Stimulated activated CD8-positive, alpha-beta memory T cell treated with anti-CD3 and anti-CD28 coated beads, Interleukin-12 subunit alpha, Interleukin-12 subunit beta, amount 100 ng/mL, for 24 hours (primary cell): ENCODE data around the gene ME3.

Source experiments
- DNase-seq: peaks from one replicate; pipeline ENCODE4 v3.0.0-alpha.2; 2020; ENCODE audit errors: extremely low read depth

The ME3 gene

GRCh38 chr11:86489442-86489841 lies 183.0 kb downstream of the ME3 start:
- DNase-seq: no peak

- no peak for DNase-seq
Observed at GRCh38 chr11:86488553-86488952, 183.9 kb downstream of the ME3 start.

GRCh38 chr11:86487671-86488070 lies 184.7 kb downstream of the ME3 start:
- DNase-seq: no peak

GRCh38 chr11:86486261-86487030 lies 186.0 kb downstream of the ME3 start:
- no peak for DNase-seq

- DNase-seq: no peak
Observed at GRCh38 chr11:86484795-86485166, 187.6 kb downstream of the ME3 start.

GRCh38 chr11:86483940-86484794 lies 188.2 kb downstream of the ME3 start:
- no peak for DNase-seq

GRCh38 chr11:86483610-86483939 lies 188.8 kb downstream of the ME3 start:
- DNase-seq: no peak

- DNase-seq: no peak
Observed at GRCh38 chr11:86482692-86483091, 189.7 kb downstream of the ME3 start.

- no peak for DNase-seq
Observed at GRCh38 chr11:86481399-86481798, 191.0 kb downstream of the ME3 start.

- no peak for DNase-seq
Observed at GRCh38 chr11:86478348-86478747, 194.1 kb downstream of the ME3 start.

GRCh38 chr11:86477495-86478155 lies 194.8 kb downstream of the ME3 start:
- no peak for DNase-seq

GRCh38 chr11:86476109-86476861 lies 196.1 kb downstream of the ME3 start:
- DNase-seq: no peak

GRCh38 chr11:86475027-86475426 lies 197.4 kb downstream of the ME3 start:
- no peak for DNase-seq

- no peak for DNase-seq
Observed at GRCh38 chr11:86473991-86474833, 198.2 kb downstream of the ME3 start.

GRCh38 chr11:86469491-86470388 lies 202.7 kb downstream of the ME3 start:
- DNase-seq: no peak

GRCh38 chr11:86468169-86468568 lies 204.2 kb downstream of the ME3 start:
- no peak for DNase-seq

- no peak for DNase-seq
Observed at GRCh38 chr11:86464509-86465221, 207.8 kb downstream of the ME3 start.

- DNase-seq: no peak
Observed at GRCh38 chr11:86463955-86464354, 208.5 kb downstream of the ME3 start.

- no peak for DNase-seq
Observed at GRCh38 chr11:86463120-86463519, 209.3 kb downstream of the ME3 start.
